GM19438 (cell line): ENCODE data around the gene AKAP13.
"Not testable (repeated sequence)": the region's sequence is repeated elsewhere in the genome, so short reads cannot be mapped to it uniquely, and the experiment has no call there.

Experiments used
- ATAC-seq: cut with Tn5 transposase; IDR thresholded peaks from one replicate; pipeline ENCODE4 v1.9.1; 2021; ENCODE audit warnings: low read depth; ENCODE audit not compliant: unreplicated experiment

The AKAP13 gene

GRCh38 chr15:85520650-85521049, 140.2 kb downstream of the AKAP13 start:
- no peak for ATAC-seq

- ATAC-seq = no peak
Observed at GRCh38 chr15:85523530-85523929, 143.1 kb downstream of the AKAP13 start.

- no peak for ATAC-seq
Observed at GRCh38 chr15:85525755-85526154, 145.4 kb downstream of the AKAP13 start.

- ATAC-seq = no peak
Observed at GRCh38 chr15:85527895-85528294, 147.5 kb downstream of the AKAP13 start.

- no peak for ATAC-seq
Observed at GRCh38 chr15:85530079-85530478, 149.7 kb downstream of the AKAP13 start.

GRCh38 chr15:85531083-85531482, 150.7 kb downstream of the AKAP13 start:
- no peak for ATAC-seq

- no peak for ATAC-seq
Observed at GRCh38 chr15:85532689-85533088, 152.3 kb downstream of the AKAP13 start.

- ATAC-seq = peak; percentile 86
Observed at GRCh38 chr15:85534031-85534430, 153.6 kb downstream of the AKAP13 start.

- not testable (repeated sequence) for ATAC-seq
Observed at GRCh38 chr15:85535533-85536330, 155.3 kb downstream of the AKAP13 start.

GRCh38 chr15:85536341-85536740, 155.9 kb downstream of the AKAP13 start:
- ATAC-seq = no peak

GRCh38 chr15:85539491-85539890, 159.1 kb downstream of the AKAP13 start:
- no peak for ATAC-seq

- ATAC-seq = no peak
Observed at GRCh38 chr15:85540085-85540797, 159.8 kb downstream of the AKAP13 start.

- no peak for ATAC-seq
Observed at GRCh38 chr15:85541744-85542143, 161.3 kb downstream of the AKAP13 start.

GRCh38 chr15:85542488-85542887, 162.1 kb downstream of the AKAP13 start:
- no peak for ATAC-seq

- no peak for ATAC-seq
Observed at GRCh38 chr15:85542895-85543331, 162.5 kb downstream of the AKAP13 start.

GRCh38 chr15:85543741-85544155, 163.3 kb downstream of the AKAP13 start:
- ATAC-seq = no peak

GRCh38 chr15:85545185-85545584, 164.8 kb downstream of the AKAP13 start:
- no peak for ATAC-seq

- no peak for ATAC-seq
Observed at GRCh38 chr15:85545752-85546151, 165.3 kb downstream of the AKAP13 start.

- ATAC-seq = no peak
Observed at GRCh38 chr15:85547386-85547785, 167.0 kb downstream of the AKAP13 start.

- no peak for ATAC-seq
Observed at GRCh38 chr15:85550283-85550682, 169.9 kb downstream of the AKAP13 start.

- ATAC-seq = no peak
Observed at GRCh38 chr15:85551221-85551832, 170.9 kb downstream of the AKAP13 start.
